AG09319 (cell line): Measurements from ENCODE around the gene OMD.

Experiments used
- DNase-seq: peaks from one replicate; pipeline ENCODE4 v3.0.0-alpha.2; 2010; ENCODE audit warnings: low read depth; ENCODE audit errors: extremely low read depth
- TF ChIP-seq, protein P1 (sequence below): IDR thresholded peaks from 2 replicates; pipeline ENCODE4 v1.5.1; 2011; ENCODE audit warnings: low read depth, mild to moderate bottlenecking, inconsistent platforms, low read length, moderate library complexity

OMD gene

DNA sequence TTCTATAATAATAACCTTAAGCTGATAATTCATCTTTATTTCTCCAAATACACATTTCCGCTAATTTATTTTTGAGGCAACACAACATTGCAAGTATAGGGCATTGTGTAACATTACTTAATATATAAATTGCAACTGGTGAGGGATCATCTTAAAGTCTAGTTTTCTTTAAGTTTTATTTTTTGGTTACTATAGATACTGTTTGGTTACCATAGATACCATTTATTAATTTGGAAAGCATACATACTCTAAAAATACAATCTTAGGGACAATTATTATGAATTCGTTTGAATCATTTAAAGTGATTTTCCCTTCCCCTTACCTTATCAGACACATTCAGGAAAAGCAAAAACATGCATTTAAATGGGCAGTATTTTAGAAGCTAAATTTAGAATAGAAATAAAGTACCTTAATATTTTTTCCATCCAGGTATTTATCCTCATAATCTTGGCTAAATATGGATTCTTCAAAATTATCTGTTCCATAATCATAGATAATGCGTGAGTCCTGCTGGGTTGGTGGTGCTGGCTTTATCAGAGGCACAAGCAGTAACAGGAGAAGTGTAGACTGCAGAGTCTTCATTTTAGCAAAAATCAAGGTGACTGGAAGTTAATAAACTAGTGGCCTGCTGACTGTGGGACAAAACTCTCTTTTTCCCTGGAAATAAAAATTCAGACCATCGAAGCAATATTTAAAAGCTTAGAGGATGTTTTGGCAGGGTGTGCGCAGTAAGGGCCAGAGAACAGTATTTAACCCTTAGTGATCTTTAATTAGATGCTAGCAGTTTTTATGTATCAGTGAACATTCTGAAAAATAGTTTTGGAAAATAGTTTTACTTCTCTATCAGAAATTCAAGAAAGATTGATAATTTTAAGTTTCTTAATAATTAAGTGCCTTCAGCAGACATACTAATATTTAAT, 21.2 kb downstream of the OMD start:
- TF ChIP-seq, protein P1, sequence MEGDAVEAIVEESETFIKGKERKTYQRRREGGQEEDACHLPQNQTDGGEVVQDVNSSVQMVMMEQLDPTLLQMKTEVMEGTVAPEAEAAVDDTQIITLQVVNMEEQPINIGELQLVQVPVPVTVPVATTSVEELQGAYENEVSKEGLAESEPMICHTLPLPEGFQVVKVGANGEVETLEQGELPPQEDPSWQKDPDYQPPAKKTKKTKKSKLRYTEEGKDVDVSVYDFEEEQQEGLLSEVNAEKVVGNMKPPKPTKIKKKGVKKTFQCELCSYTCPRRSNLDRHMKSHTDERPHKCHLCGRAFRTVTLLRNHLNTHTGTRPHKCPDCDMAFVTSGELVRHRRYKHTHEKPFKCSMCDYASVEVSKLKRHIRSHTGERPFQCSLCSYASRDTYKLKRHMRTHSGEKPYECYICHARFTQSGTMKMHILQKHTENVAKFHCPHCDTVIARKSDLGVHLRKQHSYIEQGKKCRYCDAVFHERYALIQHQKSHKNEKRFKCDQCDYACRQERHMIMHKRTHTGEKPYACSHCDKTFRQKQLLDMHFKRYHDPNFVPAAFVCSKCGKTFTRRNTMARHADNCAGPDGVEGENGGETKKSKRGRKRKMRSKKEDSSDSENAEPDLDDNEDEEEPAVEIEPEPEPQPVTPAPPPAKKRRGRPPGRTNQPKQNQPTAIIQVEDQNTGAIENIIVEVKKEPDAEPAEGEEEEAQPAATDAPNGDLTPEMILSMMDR: no peak

DNA sequence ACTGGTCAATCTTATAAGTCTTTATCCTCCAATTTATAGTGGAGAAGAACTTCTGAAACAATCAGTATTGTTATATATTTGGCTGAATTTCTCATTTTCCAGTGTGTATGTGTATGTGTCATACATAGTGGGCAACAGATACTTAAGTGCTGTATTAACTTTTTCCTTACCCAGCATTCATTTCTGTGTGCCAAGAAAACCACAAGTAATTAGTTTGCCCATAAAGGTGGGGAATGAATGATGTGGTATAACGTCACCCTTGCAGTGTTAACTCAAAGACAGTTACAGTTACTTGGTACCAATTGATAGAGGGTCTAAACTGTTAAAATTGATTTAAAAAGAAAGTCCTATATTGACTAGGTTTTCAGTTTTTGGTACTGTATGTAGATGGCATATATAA, 21.9 kb downstream of the OMD start:
- TF ChIP-seq, protein P1: no peak
- no peak for DNase-seq

More for the DNA sequence above, 21.2 kb downstream of the OMD start:
- DNase-seq: no peak

- DNase-seq: no peak
- TF ChIP-seq, protein P1: no peak
These were observed 26.4 kb downstream of the OMD start for GRCh38 chr9:92397853-92398252.

DNA sequence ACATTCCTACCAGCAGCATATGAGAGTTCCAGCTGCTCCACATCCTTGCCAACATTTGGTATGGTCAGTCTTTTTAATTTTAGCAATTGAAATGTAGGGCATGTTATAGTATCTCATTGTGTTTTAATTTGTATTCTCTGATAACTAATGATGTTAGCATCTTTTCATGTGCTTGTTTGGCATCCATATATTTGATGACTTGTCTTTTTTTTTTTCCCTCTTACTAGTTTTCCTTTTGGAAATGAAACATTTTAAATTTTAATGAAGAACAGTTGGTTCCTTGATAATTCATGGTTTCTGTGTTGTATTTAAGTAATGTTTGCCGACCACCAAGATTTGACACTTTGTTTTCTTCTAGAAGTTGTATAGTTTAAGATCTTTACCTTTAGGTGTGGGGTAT, 28.7 kb downstream of the OMD start:
- no peak for DNase-seq
- TF ChIP-seq, protein P1: no peak

- TF ChIP-seq, protein P1: no peak
- no peak for DNase-seq
These were observed 30.6 kb downstream of the OMD start for GRCh38 chr9:92393686-92394085.

DNA sequence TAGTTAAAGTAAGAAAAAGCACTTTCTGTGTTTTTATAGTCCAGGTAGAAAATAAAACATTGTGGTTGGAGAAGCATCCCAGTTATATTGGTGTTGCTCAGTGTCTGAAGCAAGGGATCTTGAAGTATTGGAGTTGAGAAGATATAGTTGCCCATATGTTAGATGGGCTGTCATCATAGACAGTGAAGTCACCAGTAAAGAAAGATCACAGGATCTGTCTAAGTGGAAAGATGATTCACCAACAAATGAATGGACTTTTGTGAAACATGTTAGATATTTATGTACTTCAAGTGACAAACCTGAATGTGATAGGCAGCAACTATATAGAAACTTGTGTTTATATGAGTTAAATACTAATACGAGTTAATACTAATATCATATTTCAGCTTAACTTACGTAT, 31.6 kb downstream of the OMD start:
- TF ChIP-seq, protein P1: no peak
- DNase-seq: no peak

DNA sequence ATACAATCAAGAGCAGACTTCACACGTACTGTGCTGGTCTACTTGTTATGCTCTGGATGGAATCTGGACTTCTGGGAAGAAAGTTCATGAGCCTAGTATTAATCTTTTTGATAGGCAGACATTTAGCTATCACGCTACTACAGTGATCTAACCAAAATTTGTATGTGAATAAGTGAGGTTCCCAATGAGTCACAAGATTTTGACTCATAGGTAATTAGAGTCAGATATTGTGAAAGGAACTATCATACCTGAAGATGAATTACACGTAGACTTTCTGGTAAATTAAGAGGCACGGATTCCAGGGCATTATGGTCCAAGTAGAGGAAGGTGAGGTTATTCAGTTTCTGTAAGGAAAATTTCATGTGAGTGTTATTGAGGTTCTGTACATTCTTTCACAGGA, 38.3 kb downstream of the OMD start:
- TF ChIP-seq, protein P1: no peak
- no peak for DNase-seq
